Activated CD4-positive, CD25-positive, alpha-beta regulatory T cell treated with anti-CD3 and anti-CD28 coated beads, Interleukin-2, amount 50 U/mL, for 16 hours (primary cell): ENCODE data around the gene TNPO3.
"Not testable (repeated sequence)": the region's sequence is repeated elsewhere in the genome, so short reads cannot be mapped to it uniquely, and the experiment has no call there.

ENCODE experiments used
- DNase-seq: peaks from one replicate; pipeline ENCODE4 v3.0.0-alpha.2; 2020; ENCODE audit warnings: low read depth, low spot score

The TNPO3 gene

GRCh38 chr7:129069021-129069420, 14.1 kb upstream of the TNPO3 start:
- no peak for DNase-seq

GRCh38 chr7:129067943-129068548, 13.1 kb upstream of the TNPO3 start:
- DNase-seq, result no peak

GRCh38 chr7:129067132-129067561, 12.2 kb upstream of the TNPO3 start:
- not testable (repeated sequence) for DNase-seq

GRCh38 chr7:129066290-129067131, 11.6 kb upstream of the TNPO3 start:
- no peak for DNase-seq

GRCh38 chr7:129055861-129056464, 1.1 kb upstream of the TNPO3 start:
- no peak for DNase-seq

- DNase-seq, result no peak
Measured at GRCh38 chr7:129055294-129055816, 444 bp upstream of the TNPO3 start.

- no peak for DNase-seq
Measured at GRCh38 chr7:129053938-129054437, 923 bp downstream of the TNPO3 start.

GRCh38 chr7:129052441-129052840, 2.5 kb downstream of the TNPO3 start:
- no peak for DNase-seq

- not testable (repeated sequence) for DNase-seq
Measured at GRCh38 chr7:129051459-129051858, 3.5 kb downstream of the TNPO3 start.

- DNase-seq, result no peak
Measured at GRCh38 chr7:129047761-129048160, 7.2 kb downstream of the TNPO3 start.

GRCh38 chr7:129045682-129046081, 9.2 kb downstream of the TNPO3 start:
- DNase-seq, result no peak

GRCh38 chr7:129043012-129043411, 11.9 kb downstream of the TNPO3 start:
- no peak for DNase-seq

GRCh38 chr7:129041142-129042085, 13.5 kb downstream of the TNPO3 start:
- DNase-seq, result no peak

- not testable (repeated sequence) for DNase-seq
Measured at GRCh38 chr7:129038468-129038867, 16.4 kb downstream of the TNPO3 start.

GRCh38 chr7:129037585-129037984, 17.3 kb downstream of the TNPO3 start:
- DNase-seq, result no peak

GRCh38 chr7:129032017-129032416, 22.9 kb downstream of the TNPO3 start:
- no peak for DNase-seq

- DNase-seq, result no peak
Measured at GRCh38 chr7:129030440-129030839, 24.5 kb downstream of the TNPO3 start.

- DNase-seq, result no peak
Measured at GRCh38 chr7:129024125-129024524, 30.8 kb downstream of the TNPO3 start.

GRCh38 chr7:129021656-129022055, 33.3 kb downstream of the TNPO3 start:
- DNase-seq, result no peak

GRCh38 chr7:129017933-129018538, 36.9 kb downstream of the TNPO3 start:
- DNase-seq, result no peak

- no peak for DNase-seq
Measured at GRCh38 chr7:129017264-129017663, 37.6 kb downstream of the TNPO3 start.
